Lower lobe of right lung (tissue), 2 donors: Measurements from ENCODE around the gene COPE. TPM values are rescaled to one million over a fixed set of nuclear protein-coding genes. Genes with fewer than 3 reads are reported as not detected.
"Not testable (repeated sequence)": the region's sequence is repeated elsewhere in the genome, so short reads cannot be mapped to it uniquely, and the experiment has no call there.

Experiments used
- ATAC-seq, 2 donors: fragments of 200-7000 bp; cut with Tn5 transposase; one replicate each; pipeline ENCODE4 v1.9.1; 2020 to 2022; ENCODE audit warnings: mild to moderate bottlenecking in 2 of 2, moderate library complexity in 2 of 2
- DNase-seq: peaks from one replicate; pipeline ENCODE4 v3.0.0-alpha.2; 2020
- H3K27ac ChIP-seq: fragments of 200-600 bp; one replicate; pipeline ENCODE4 v1.8.0; 2022
- H3K27me3 ChIP-seq: fragments of 200-600 bp; one replicate; pipeline ENCODE4 v1.8.0; 2022; ENCODE audit warnings: low read depth
- H3K36me3 ChIP-seq: fragments of 200-600 bp; one replicate; pipeline ENCODE4 v1.8.0; 2022; ENCODE audit warnings: mild to moderate bottlenecking
- H3K4me1 ChIP-seq: fragments of 200-600 bp; one replicate; pipeline ENCODE4 v1.8.0; 2022
- H3K4me3 ChIP-seq: fragments of 200-600 bp; one replicate; pipeline ENCODE4 v1.8.0; 2022; ENCODE audit warnings: mild to moderate bottlenecking
- H3K9me3 ChIP-seq: fragments of 200-600 bp; one replicate; pipeline ENCODE4 v1.8.0; 2022
- intact Hi-C: fragments of 100-400 bp; cut with DNase I; formaldehyde crosslinking; loops from one replicate; pipeline ENCODE4 v1.11.0; 2022
- total RNA-seq: library from RNA; stranded (reverse); fragmentation: NEBNext Ultra II Directional; extraction: Animal tissue kit (Norgen Biotek cat#: 25700); gene quantifications from one replicate; pipeline ENCODE4 v1.2.1, GENCODE V29; 2021
- TF ChIP-seq, protein P1 (sequence below): fragments of 200-600 bp; IDR thresholded peaks from one replicate; pipeline ENCODE4 v1.8.0; 2022; ENCODE audit warnings: antibody characterized with exemption, mild to moderate bottlenecking
- donor health status: DM: no; HTN: yes; CAD: no; lungs with severe emphysema.

COPE gene
- total RNA-seq, 1 donor from 2014 or later: 145 TPM

DNA sequence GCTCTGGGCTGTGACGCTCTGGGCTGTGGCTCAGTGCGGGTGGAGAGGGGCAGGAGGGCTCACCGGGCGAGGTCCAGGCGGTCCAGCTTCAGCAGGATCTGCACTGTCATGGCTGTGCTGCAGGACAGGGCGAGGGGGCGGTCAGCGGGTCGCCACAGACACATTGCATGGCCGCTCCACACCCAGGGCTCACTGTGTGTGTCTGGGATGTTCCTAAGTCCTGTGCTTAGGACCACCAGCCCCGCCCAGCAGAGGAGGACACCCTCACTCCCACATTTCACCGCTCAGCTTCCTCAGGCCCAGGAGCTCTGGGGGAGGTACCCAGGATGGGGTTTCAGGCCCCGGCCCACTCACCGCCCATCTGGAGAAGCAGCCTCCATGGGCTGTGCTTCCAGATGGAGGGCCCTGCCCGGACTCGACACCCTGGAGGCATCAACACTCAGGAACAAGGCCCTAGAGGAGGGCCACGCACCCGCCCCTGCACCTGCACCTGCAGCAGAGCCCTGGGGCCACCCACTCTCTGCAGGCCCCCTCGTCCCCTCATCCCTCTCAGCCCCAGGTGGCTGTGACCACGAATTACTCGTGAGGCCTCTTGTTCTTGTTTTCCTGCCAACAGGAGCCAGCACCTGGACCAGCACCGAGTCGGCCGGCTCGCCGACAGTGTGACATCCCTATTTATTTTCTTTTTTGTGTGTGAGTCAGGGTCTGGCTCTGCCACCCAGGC, 13.5 kb downstream of the COPE start:
- TF ChIP-seq, protein P1, sequence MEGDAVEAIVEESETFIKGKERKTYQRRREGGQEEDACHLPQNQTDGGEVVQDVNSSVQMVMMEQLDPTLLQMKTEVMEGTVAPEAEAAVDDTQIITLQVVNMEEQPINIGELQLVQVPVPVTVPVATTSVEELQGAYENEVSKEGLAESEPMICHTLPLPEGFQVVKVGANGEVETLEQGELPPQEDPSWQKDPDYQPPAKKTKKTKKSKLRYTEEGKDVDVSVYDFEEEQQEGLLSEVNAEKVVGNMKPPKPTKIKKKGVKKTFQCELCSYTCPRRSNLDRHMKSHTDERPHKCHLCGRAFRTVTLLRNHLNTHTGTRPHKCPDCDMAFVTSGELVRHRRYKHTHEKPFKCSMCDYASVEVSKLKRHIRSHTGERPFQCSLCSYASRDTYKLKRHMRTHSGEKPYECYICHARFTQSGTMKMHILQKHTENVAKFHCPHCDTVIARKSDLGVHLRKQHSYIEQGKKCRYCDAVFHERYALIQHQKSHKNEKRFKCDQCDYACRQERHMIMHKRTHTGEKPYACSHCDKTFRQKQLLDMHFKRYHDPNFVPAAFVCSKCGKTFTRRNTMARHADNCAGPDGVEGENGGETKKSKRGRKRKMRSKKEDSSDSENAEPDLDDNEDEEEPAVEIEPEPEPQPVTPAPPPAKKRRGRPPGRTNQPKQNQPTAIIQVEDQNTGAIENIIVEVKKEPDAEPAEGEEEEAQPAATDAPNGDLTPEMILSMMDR: no peak
- Histone ChIP-seq H3K9me3 (no peaks in the 10 kb centered on the region), H3K36me3 (peaks cover 87% of the 10 kb centered on the region), H3K4me1 (no peaks in the 10 kb centered on the region), H3K4me3 (no peak overlapping the region), H3K27me3 (no peaks in the 10 kb centered on the region), H3K27ac (no peak overlapping the region)
- DNase-seq (no peak), ATAC-seq (peak in 1 of 2 donors; percentile 5)
- intact Hi-C loops: no loop called here

DNA sequence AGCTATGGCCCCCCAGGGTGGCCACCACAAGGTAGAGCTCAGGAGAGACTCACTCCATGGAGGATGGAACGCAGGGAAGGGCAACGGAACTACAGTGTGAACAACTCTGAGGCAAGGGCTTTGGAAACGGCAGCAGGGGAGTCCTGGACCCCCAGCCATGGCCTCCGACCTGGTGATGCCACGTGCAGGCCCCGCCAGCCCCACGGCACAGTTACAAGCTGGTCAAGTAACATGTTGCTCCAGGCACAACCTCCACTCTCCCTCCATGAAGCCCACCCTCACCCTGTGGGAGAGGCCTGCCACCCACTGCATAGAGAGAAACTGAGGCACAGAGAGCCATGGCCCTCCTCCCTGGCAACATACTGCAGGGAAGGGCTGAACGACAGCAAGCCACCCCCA, 14.1 kb downstream of the COPE start:
- no peak for ATAC-seq
- H3K36me3 ChIP-seq: peaks cover 87% of the 10 kb centered on the region
- intact Hi-C loops: no loop called here
- H3K27me3 ChIP-seq: no peaks in the 10 kb centered on the region
- TF ChIP-seq, protein P1: no peak
- no peaks in the 10 kb centered on the region for H3K9me3 ChIP-seq
- no peak overlapping the region for H3K4me3 ChIP-seq
- H3K27ac ChIP-seq: no peak overlapping the region
- DNase-seq: no peak
- no peaks in the 10 kb centered on the region for H3K4me1 ChIP-seq

DNA sequence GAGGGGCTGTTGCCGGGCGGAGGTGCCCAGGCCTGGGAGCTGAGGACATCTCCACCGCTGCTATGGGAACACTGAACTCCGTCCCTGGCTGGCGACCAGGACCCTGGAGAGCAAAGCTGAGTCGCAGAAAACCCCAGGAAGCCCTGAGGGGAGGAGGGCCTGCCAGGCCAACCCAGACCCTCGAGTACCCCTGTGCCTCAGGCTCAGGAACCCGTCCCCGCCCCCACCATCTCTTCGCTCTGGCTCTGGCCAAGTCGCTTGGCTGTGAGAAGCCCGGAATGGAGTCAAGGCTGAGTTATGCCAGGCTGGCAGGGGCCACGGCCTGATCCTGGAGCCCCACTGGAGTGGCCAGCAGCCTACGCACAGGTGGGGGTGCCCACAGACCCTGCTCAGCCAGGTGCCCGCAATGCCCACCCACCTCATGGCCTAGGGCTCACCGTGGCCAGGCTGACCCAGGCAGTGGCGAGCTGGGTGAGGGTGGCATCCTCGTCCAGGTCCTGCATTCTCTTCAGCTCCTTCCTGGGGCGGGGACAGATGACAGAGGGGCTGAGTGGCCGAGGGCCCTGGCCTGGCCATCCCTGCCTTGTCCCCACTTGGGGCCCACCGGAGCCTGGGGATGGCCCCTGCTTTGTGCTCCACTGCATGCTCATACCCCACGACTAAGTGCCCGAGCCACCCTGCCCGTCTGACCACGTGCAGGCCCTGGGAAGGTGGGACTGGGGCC, 14.7 kb downstream of the COPE start:
- no peak overlapping the region for H3K4me3 ChIP-seq
- H3K36me3 ChIP-seq: peaks cover 87% of the 10 kb centered on the region
- ATAC-seq: no peak

DNA sequence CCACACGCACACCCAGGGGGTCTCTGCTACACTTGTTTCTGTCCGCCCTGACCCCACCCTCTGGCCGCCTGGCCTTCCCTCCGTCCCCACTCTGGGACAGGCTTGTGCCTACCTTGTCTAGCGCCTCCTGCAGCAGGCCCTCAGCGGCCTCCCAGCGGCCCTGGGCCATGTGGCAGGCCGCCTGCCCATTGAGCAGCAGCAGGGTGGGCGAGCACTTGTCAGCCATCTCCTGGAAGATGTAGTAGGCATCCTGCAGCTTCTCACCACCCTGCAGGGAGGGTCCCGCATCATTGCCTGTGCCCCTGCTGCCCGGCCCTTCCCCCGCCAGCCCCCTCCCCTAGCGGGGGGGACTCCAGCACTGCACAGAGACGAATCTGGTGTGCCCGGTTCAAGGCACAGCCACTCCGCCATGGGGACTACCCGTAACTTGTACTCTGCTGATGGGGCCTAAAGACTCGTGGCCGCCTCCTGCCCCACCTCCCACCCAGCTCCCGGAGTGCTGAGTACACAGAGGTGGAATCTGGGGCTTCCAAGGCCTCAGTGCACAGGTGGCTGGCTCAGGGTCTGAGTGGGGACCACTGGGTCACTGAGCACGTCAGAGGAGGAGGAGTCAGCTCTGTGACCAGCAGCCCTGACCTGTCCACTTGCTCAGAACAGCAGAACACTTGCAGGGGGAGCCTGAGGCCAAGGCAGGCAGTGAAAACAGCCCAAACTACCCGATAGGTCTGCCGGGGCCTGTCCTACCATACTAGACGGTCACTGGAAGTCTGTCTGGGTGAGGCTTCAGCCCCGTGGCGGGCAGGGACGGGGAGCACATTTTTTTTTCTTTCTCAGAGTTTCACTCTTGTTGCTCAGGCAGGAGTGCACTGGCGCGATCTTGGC, 15.8 kb downstream of the COPE start:
- Histone ChIP-seq H3K36me3 (peaks cover 85% of the 10 kb centered on the region), H3K4me3 (no peak overlapping the region), H3K27ac (no peak overlapping the region), H3K27me3 (no peaks in the 10 kb centered on the region), H3K9me3 (no peaks in the 10 kb centered on the region), H3K4me1 (no peaks in the 10 kb centered on the region)
- DNase-seq: no peak
- TF ChIP-seq, protein P1: no peak
- ATAC-seq: no peak
- intact Hi-C loops: no loop called here

More for the DNA sequence above, 14.7 kb downstream of the COPE start:
- TF ChIP-seq, protein P1: no peak
- H3K9me3 ChIP-seq: no peaks in the 10 kb centered on the region
- DNase-seq: no peak
- H3K27ac ChIP-seq: no peak overlapping the region
- H3K4me1 ChIP-seq: no peaks in the 10 kb centered on the region
- intact Hi-C loops: no loop called here
- H3K27me3 ChIP-seq: no peaks in the 10 kb centered on the region

DNA sequence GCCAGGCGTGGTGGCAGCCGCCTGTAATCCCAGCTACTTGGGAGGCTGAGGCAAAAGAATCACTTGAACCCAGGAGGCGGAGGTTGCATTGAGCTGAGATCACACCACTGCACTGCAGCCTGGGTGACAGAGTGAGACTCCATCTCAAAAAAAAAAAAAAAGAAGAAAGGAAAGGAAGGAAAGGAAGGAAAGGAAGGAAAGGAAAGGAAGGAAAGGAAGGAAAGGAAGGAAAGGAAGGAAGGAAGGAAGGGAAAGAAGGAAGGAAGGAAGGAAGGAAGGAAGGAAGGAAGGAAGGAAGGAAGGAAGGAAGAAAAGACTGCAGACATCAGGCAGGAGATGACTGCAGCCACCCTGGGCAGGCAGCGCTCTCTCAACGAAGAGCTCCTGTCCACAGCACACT, 16.7 kb downstream of the COPE start:
- H3K4me1 ChIP-seq, H3K9me3 ChIP-seq, H3K4me3 ChIP-seq, H3K27me3 ChIP-seq, DNase-seq, H3K27ac ChIP-seq, intact Hi-C loops, ATAC-seq: not testable (repeated sequence)
- peaks cover 77% of the 10 kb centered on the region for H3K36me3 ChIP-seq
